IMR-90 (cell line): ENCODE measurements around the gene POLR1A. TPM values are rescaled to one million over a fixed set of nuclear protein-coding genes. Genes with fewer than 3 reads are reported as not detected.

Experiments
- ATAC-seq: fragments of 200-7000 bp; cut with Tn5 transposase; 2 replicates; pipeline ENCODE4 v1.9.1; 2020; ENCODE audit warnings: low read depth, mild to moderate bottlenecking, moderate library complexity
- BruUV-seq: library from RNA; stranded (reverse); fragments of 400-500 nt; replicated peaks from 2 replicates; lab custom pipeline; 2021; lab: Mats Ljungman, UMichigan
- CTCF ChIA-PET: fragments of 300-600 bp; formaldehyde crosslinking; extraction: SDS; loops from one replicate; lab custom pipeline; 2021; ENCODE audit warnings: antibody characterized with exemption; lab: Yijun Ruan, JAX
- POLR2A ChIA-PET: fragments of 300-600 bp; sonication (Branson Sonifier 250); formaldehyde crosslinking; loops from one replicate; lab custom pipeline; 2022; ENCODE audit warnings: antibody characterized with exemption; ENCODE audit not compliant: unreplicated experiment; lab: Charles Lee
- DNase-seq: peaks from one replicate; pipeline ENCODE4 v3.0.0; 2013
- H2AFZ ChIP-seq: replicated peaks from 2 replicates; pipeline ENCODE3; 2013; ENCODE audit warnings: low read length, mild to moderate bottlenecking; ENCODE audit not compliant: poor library complexity
- H2AK5ac ChIP-seq: 2 replicates; pipeline ENCODE4 v1.6.1; 2013; ENCODE audit warnings: low read depth, low read length, inconsistent platforms
- H2AK9ac ChIP-seq: replicated peaks from 2 replicates; pipeline ENCODE3; 2013; ENCODE audit warnings: mild to moderate bottlenecking, low read depth, low read length, moderate library complexity; ENCODE audit not compliant: poor library complexity
- H2BK120ac ChIP-seq: 2 replicates; pipeline ENCODE4 v1.6.1; 2013; ENCODE audit warnings: low read depth, low read length, inconsistent platforms
- H2BK15ac ChIP-seq: 3 replicates; pipeline ENCODE4 v1.6.1; 2013; ENCODE audit warnings: low read depth, low read length, inconsistent platforms
- H2BK20ac ChIP-seq: 2 replicates; pipeline ENCODE4 v1.6.1; 2013; ENCODE audit warnings: low read depth, mild to moderate bottlenecking, inconsistent platforms, low read length, moderate library complexity
- H2BK5ac ChIP-seq: 2 replicates; pipeline ENCODE4 v1.6.1; 2013; ENCODE audit warnings: mild to moderate bottlenecking, low read depth, low read length, inconsistent platforms; ENCODE audit not compliant: poor library complexity, severe bottlenecking
- H3K14ac ChIP-seq: replicated peaks from 2 replicates; pipeline ENCODE4 v1.6.1; 2013; ENCODE audit warnings: low read depth, low read length, inconsistent platforms
- H3K18ac ChIP-seq: 2 replicates; pipeline ENCODE4 v1.6.1; 2013; ENCODE audit warnings: low read depth, low read length, control low read depth
- H3K23ac ChIP-seq: 2 replicates; pipeline ENCODE4 v1.6.1; 2013; ENCODE audit warnings: low read depth, low read length, inconsistent platforms
- H3K27ac ChIP-seq: 2 replicates; pipeline ENCODE4 v1.5.1; 2013; ENCODE audit warnings: mild to moderate bottlenecking, control low read depth, low read length; ENCODE audit not compliant: insufficient read depth
- H3K27me3 ChIP-seq: 2 replicates; pipeline ENCODE4 v1.6.1; 2013; ENCODE audit warnings: low read length; ENCODE audit not compliant: control insufficient read depth, insufficient read depth
- H3K36me3 ChIP-seq: 2 replicates; pipeline ENCODE4 v1.6.1; 2013; ENCODE audit warnings: low read length, mixed read lengths; ENCODE audit not compliant: control insufficient read depth, insufficient read depth
- H3K4ac ChIP-seq: 2 replicates; pipeline ENCODE4 v1.6.1; 2013; ENCODE audit warnings: low read depth, low read length, inconsistent platforms
- H3K4me1 ChIP-seq: 2 replicates; pipeline ENCODE4 v1.6.1; 2013; ENCODE audit warnings: low read length, mixed read lengths; ENCODE audit not compliant: control insufficient read depth, insufficient read depth
- H3K4me2 ChIP-seq: 2 replicates; pipeline ENCODE4 v1.6.1; 2013; ENCODE audit warnings: low read depth, mild to moderate bottlenecking, control low read depth, low read length, moderate library complexity
- H3K4me3 ChIP-seq: 2 replicates; pipeline ENCODE4 v1.5.1; 2013; ENCODE audit warnings: low read depth, mild to moderate bottlenecking, control low read depth, low read length, moderate library complexity; ENCODE audit not compliant: insufficient read depth
- H3K56ac ChIP-seq: 2 replicates; pipeline ENCODE4 v1.6.1; 2013; ENCODE audit warnings: low read length, inconsistent platforms; ENCODE audit not compliant: insufficient read depth; ENCODE audit errors: extremely low read depth
- H3K79me1 ChIP-seq, 2 experiments: 2 replicates each; pipeline ENCODE4 v1.6.1; 2013; ENCODE audit warnings: low read length in 2 of 2, inconsistent platforms in 1 of 2, low read depth in 1 of 2
- H3K9ac ChIP-seq: 2 replicates; pipeline ENCODE4 v1.6.1; 2013; ENCODE audit warnings: low read depth, low read length, control low read depth
- H3K9me1 ChIP-seq: 2 replicates; pipeline ENCODE4 v1.6.1; 2013; ENCODE audit warnings: low read length, inconsistent platforms; ENCODE audit not compliant: insufficient read depth
- H3K9me3 ChIP-seq: 2 replicates; pipeline ENCODE4 v1.6.1; 2013; ENCODE audit warnings: low read length; ENCODE audit not compliant: control insufficient read depth, insufficient read depth
- H4K20me1 ChIP-seq: 2 replicates; pipeline ENCODE4 v1.6.1; 2013; ENCODE audit warnings: low read length, inconsistent platforms; ENCODE audit not compliant: insufficient read depth
- H4K5ac ChIP-seq: 2 replicates; pipeline ENCODE4 v1.6.1; 2013; ENCODE audit warnings: mild to moderate bottlenecking, low read depth, low read length, control low read depth
- H4K8ac ChIP-seq, 2 experiments: 2 replicates each; pipeline ENCODE4 v1.6.1; 2013; ENCODE audit warnings: low read depth in 2 of 2, low read length in 2 of 2, control low read depth in 1 of 2, inconsistent platforms in 1 of 2
- H4K91ac ChIP-seq: 2 replicates; pipeline ENCODE4 v1.6.1; 2013; ENCODE audit warnings: low read depth, low read length, inconsistent platforms; ENCODE audit not compliant: insufficient read depth
- BHLHE40 ChIP-seq: fragments of 150-350 bp; IDR thresholded peaks from 2 replicates; pipeline ENCODE4 v1.6.1; 2016; ENCODE audit warnings: mild to moderate bottlenecking, low read depth, low read length
- CEBPB ChIP-seq: IDR thresholded peaks from 2 replicates; pipeline ENCODE4 v1.6.1; 2012; ENCODE audit warnings: low read depth, low read length, improper control_type of control experiment
- MAFK ChIP-seq: IDR thresholded peaks from 2 replicates; pipeline ENCODE4 v1.6.1; 2012; ENCODE audit warnings: low read depth, low read length, improper control_type of control experiment
- MAZ ChIP-seq: IDR thresholded peaks from 2 replicates; pipeline ENCODE4 v1.6.1; 2012; ENCODE audit warnings: low read depth, mild to moderate bottlenecking, low read length, improper control_type of control experiment, moderate library complexity, borderline replicate concordance
- MXI1 ChIP-seq: IDR thresholded peaks from 2 replicates; pipeline ENCODE4 v1.6.1; 2012; ENCODE audit warnings: low read depth, mild to moderate bottlenecking, low read length, moderate library complexity, borderline replicate concordance
- NFE2L2 ChIP-seq: fragments of 150-350 bp; IDR thresholded peaks from 2 replicates; pipeline ENCODE4 v1.6.1; 2016; ENCODE audit warnings: low read depth, mild to moderate bottlenecking, low read length
- RCOR1 ChIP-seq: IDR thresholded peaks from 2 replicates; pipeline ENCODE4 v1.6.1; 2012; ENCODE audit warnings: mild to moderate bottlenecking, low read length, improper control_type of control experiment; ENCODE audit not compliant: insufficient replicate concordance
- WGBS, 2 experiments: methylation state at CpG; one replicate each; pipeline versions ENCODE4 v1.1.5 to v1.1.7; 2013; ENCODE audit warnings: missing lambda C conversion rate in 2 of 2; ENCODE audit not compliant: insufficient read length in 1 of 2; ENCODE audit errors: extremely low coverage in 2 of 2; 5-methylcytosine and 5-hydroxymethylcytosine counted together
- dilution Hi-C: fragments of 300-500 bp; cut with HindIII; formaldehyde crosslinking; loops from one replicate; pipeline ENCODE4 v1.14.3; 2018; ENCODE audit warnings: low sequenced_read_pairs; ENCODE audit not compliant: unreplicated experiment
- in situ Hi-C: fragments of 300-500 bp; cut with MboI; formaldehyde crosslinking; loops from 3 replicates; pipeline ENCODE4 v1.14.3; 2019; ENCODE audit warnings: low sequenced_read_pairs, inconsistent platforms, mixed read lengths
- intact Hi-C: fragments of 100-400 bp; cut with micrococcal nuclease; formaldehyde crosslinking; loops from 2 replicates; pipeline ENCODE4 v1.10.0; 2022
- polyA plus RNA-seq, 3 experiments: library from polyadenylated mRNA; depleted of rRNA; stranded (reverse); fragments of >200 nt; gene quantifications; 2 replicates each; pipeline ENCODE4 v1.2.3, GENCODE V29; 2012; ENCODE audit warnings: low replicate concordance in 1 of 3
- total RNA-seq: library from RNA; depleted of rRNA; stranded (reverse); fragments of >200 nt; gene quantifications from 2 replicates; pipeline ENCODE4 v1.2.3, GENCODE V29; 2012
- TF ChIP-seq, protein P1 (sequence below): conservative IDR thresholded peaks from 2 replicates; pipeline ENCODE4 v1.5.1; 2012; ENCODE audit warnings: mild to moderate bottlenecking, low read depth, low read length, improper control_type of control experiment

The POLR1A gene
- total and polyA plus RNA-seq, 2 of the 4 experiments (the other 2 are of a cell fraction) = 7.6 to 27.4 TPM

DNA sequence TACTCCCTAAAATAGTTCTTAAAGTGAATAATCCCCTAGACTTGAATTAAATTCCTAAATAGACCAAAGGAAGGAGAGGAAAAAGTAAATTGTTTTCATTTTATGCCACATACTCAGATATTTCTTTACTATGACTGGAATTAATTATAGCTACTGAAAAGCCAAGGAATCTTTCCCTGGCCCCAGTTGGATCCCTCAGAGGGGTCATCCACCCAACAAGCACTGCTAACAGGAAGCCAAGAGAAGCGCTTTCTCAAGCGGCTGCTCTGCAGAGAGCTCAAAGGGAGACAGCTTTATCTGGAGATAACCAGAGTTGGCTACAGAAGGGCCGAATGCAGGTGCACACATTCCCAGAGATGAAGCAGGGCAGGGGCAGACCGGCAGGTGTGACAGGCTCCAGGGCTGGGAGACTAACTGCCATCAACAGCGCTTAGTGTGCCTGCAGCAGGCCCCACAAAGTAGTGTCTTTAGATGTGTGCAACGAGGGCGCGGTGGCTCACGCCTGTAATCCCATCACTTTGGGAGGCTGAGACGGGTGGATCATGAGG lies 51.1 kb downstream of the POLR1A start:
- Histone ChIP-seq H4K91ac (no peak overlapping the region), H3K23ac (no peak overlapping the region), H3K4me2 (no peak overlapping the region), H3K4me1 (peaks cover 8% of the 10 kb centered on the region), H3K18ac (no peak overlapping the region), H3K27me3 (no peaks in the 10 kb centered on the region), H3K27ac (no peak overlapping the region), H4K5ac (no peak overlapping the region), H4K8ac (no peak overlapping the region), H2BK15ac (no peak overlapping the region), H2BK120ac (no peak overlapping the region), H2AK9ac (no peak overlapping the region), H3K56ac (no peak overlapping the region), H4K20me1 (no peaks in the 10 kb centered on the region), H2AFZ (no peak overlapping the region), H3K9me1 (peaks cover 10% of the 10 kb centered on the region; the same call in 1 of the 2 replicates), H3K9me3 (no peaks in the 10 kb centered on the region), H2BK20ac (no peak overlapping the region), H3K79me1 (peaks cover 7 to 12% of the 10 kb centered on the region in 2 experiments; a peak in 2 of 4 replicates), H3K4me3 (no peak overlapping the region), H3K9ac (no peak overlapping the region), H2BK5ac (no peak overlapping the region), H3K4ac (no peak overlapping the region), H3K36me3 (peaks cover 29% of the 10 kb centered on the region), H3K14ac (no peak overlapping the region), H2AK5ac (no peak overlapping the region)
- ChIA-PET POLR2A (no interaction called here), CTCF (interaction anchor here (0.9 to 1.5 kb wide), 2 partner anchors 26 to 230 kb away, joined by 3 read pairs; no protein-coding TSS in a partner anchor)
- dilution Hi-C loops = no loop called here
- TF ChIP-seq RCOR1 (no peak), CEBPB (no peak), MXI1 (no peak), MAZ (no peak), NFE2L2 (no peak), BHLHE40 (no peak), MAFK (no peak)
- TF ChIP-seq, protein P1, sequence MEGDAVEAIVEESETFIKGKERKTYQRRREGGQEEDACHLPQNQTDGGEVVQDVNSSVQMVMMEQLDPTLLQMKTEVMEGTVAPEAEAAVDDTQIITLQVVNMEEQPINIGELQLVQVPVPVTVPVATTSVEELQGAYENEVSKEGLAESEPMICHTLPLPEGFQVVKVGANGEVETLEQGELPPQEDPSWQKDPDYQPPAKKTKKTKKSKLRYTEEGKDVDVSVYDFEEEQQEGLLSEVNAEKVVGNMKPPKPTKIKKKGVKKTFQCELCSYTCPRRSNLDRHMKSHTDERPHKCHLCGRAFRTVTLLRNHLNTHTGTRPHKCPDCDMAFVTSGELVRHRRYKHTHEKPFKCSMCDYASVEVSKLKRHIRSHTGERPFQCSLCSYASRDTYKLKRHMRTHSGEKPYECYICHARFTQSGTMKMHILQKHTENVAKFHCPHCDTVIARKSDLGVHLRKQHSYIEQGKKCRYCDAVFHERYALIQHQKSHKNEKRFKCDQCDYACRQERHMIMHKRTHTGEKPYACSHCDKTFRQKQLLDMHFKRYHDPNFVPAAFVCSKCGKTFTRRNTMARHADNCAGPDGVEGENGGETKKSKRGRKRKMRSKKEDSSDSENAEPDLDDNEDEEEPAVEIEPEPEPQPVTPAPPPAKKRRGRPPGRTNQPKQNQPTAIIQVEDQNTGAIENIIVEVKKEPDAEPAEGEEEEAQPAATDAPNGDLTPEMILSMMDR = no peak
- WGBS, 2 experiments = 90% methylated on average over 4 of the region's 10 CpGs; no CpG with 5 or more reads in 1 of the 2 experiments
- ATAC-seq (peak; percentile 68), DNase-seq (peak; percentile 52)
- no TSS peak for BruUV-seq
- intact Hi-C loops = no loop called here
- in situ Hi-C loops = no loop called here
